HepG2 (cell line): ENCODE results near the gene MCC. TPM values are rescaled to one million over a fixed set of nuclear protein-coding genes. Genes with fewer than 3 reads are reported as not detected.

Experiments used
- ATAC-seq: fragments of 200-7000 bp; cut with Tn5 transposase; 3 replicates; pipeline ENCODE4 v1.9.1; 2020; ENCODE audit warnings: mild to moderate bottlenecking, moderate library complexity
- BruUV-seq: library from RNA; stranded (reverse); fragments of 400-500 nt; replicated peaks from 2 replicates; lab custom pipeline; 2021; lab: Mats Ljungman, UMichigan
- CTCF ChIA-PET: fragments of 300-600 bp; formaldehyde crosslinking; extraction: SDS; loops from one replicate; lab custom pipeline; 2021; ENCODE audit warnings: low total read pairs, inconsistent platforms, low intra/inter-chr PET ratio; lab: Yijun Ruan, JAX
- POLR2A ChIA-PET: fragments of 350-600 bp; sonication (Branson Sonifier 250); formaldehyde crosslinking; loops from one replicate; lab custom pipeline; 2020; ENCODE audit warnings: antibody characterized with exemption, inconsistent platforms; lab: Yijun Ruan, JAX
- DNase-seq: peaks from one replicate; pipeline ENCODE4 v3.0.0-alpha.2; 2015; ENCODE audit warnings: low spot score
- FAIRE-seq: peaks from 3 replicates; lab custom pipeline; 2011; peaks lifted over from hg19 to GRCh38; lab: Jason Lieb, UNC
- H2AFZ ChIP-seq: one replicate; pipeline ENCODE4 v1.6.1; 2011; ENCODE audit warnings: low read length, inconsistent platforms
- H3K27ac ChIP-seq: fragments of 300-600 bp; 3 replicates; pipeline ENCODE4 v1.8.0; 2011; ENCODE audit warnings: mixed run types, mild to moderate bottlenecking, mixed read lengths, low read length, inconsistent platforms; ENCODE audit not compliant: insufficient read depth; ENCODE audit errors: extremely low read length
- H3K27me3 ChIP-seq, 2 experiments: fragments of 200-600 bp in 1 of 2; 2 replicates in 1 of 2; 3 replicates in 1 of 2; pipeline versions ENCODE4 v1.6.0 to v1.8.0; 2011; ENCODE audit warnings: low read length in 2 of 2, mild to moderate bottlenecking in 2 of 2, moderate library complexity in 2 of 2, inconsistent platforms in 1 of 2; ENCODE audit not compliant: insufficient read depth in 2 of 2, control insufficient read depth in 1 of 2
- H3K36me3 ChIP-seq, 2 experiments: fragments of 200-600 bp in 1 of 2; replicated peaks in 1 of 2; 2 replicates in 1 of 2; 3 replicates in 1 of 2; pipeline versions ENCODE4 v1.5.1 to v1.8.0; 2011; ENCODE audit warnings: low read length in 2 of 2, inconsistent platforms in 1 of 2; ENCODE audit not compliant: insufficient read depth in 2 of 2, control insufficient read depth in 1 of 2
- H3K4me1 ChIP-seq: 2 replicates; pipeline ENCODE4 v1.5.1; 2012; ENCODE audit warnings: low read length, inconsistent platforms; ENCODE audit not compliant: insufficient read depth
- H3K4me2 ChIP-seq: 2 replicates; pipeline ENCODE4 v1.6.0; 2011; ENCODE audit warnings: low read depth, low read length, inconsistent platforms
- H3K4me3 ChIP-seq, 3 experiments: fragments of 200-600 bp in 1 of 3; sonication (generic), shearing (Covaris generic) in 1 of 3; replicated peaks in 1 of 3; 2 replicates each; pipeline ENCODE4 v1.5.1; 2011 to 2016; ENCODE audit warnings: low read length in 3 of 3, inconsistent platforms in 2 of 3, low read depth in 2 of 3, mild to moderate bottlenecking in 2 of 3, control low read depth in 1 of 3, mixed read lengths in 1 of 3; ENCODE audit not compliant: insufficient read depth in 1 of 3
- H3K79me2 ChIP-seq: one replicate; pipeline ENCODE4 v1.6.1; 2011; ENCODE audit warnings: low read length, inconsistent platforms; ENCODE audit not compliant: insufficient read depth
- H3K9ac ChIP-seq: 2 replicates; pipeline ENCODE4 v1.6.0; 2011; ENCODE audit warnings: mild to moderate bottlenecking, low read depth, low read length, inconsistent platforms; ENCODE audit not compliant: insufficient read depth
- H3K9me3 ChIP-seq: 2 replicates; pipeline ENCODE4 v1.5.1; 2012; ENCODE audit warnings: mild to moderate bottlenecking, low read length
- H4K20me1 ChIP-seq: 2 replicates; pipeline ENCODE4 v1.6.0; 2011; ENCODE audit warnings: inconsistent platforms, mild to moderate bottlenecking, low read length, moderate library complexity; ENCODE audit not compliant: insufficient read depth
- BCL6 ChIP-seq: IDR thresholded peaks from 2 replicates; pipeline ENCODE4 v1.6.1; 2016; ENCODE audit warnings: missing genetic modification reagents, missing compliant biosample characterization
- BHLHE40 ChIP-seq: IDR thresholded peaks from 2 replicates; pipeline ENCODE4 v1.6.1; 2011; ENCODE audit warnings: low read length, improper control_type of control experiment
- CEBPG ChIP-seq: IDR thresholded peaks from 2 replicates; pipeline ENCODE4 v1.6.1; 2016
- ELF3 ChIP-seq: IDR thresholded peaks from 2 replicates; pipeline ENCODE4 v1.6.1; 2016; ENCODE audit warnings: missing genetic modification reagents, missing compliant biosample characterization
- GABPA ChIP-seq, 2 experiments: IDR thresholded peaks; 2 replicates each; pipeline ENCODE4 v1.6.1; 2011 to 2016; ENCODE audit warnings: low read depth in 2 of 2, low read length in 1 of 2, missing biosample characterization in 1 of 2, missing genetic modification characterization in 1 of 2
- HDAC2 ChIP-seq: sonication (generic); formaldehyde crosslinking; IDR thresholded peaks from 2 replicates; pipeline ENCODE4 v1.4.0; 2020; ENCODE audit warnings: missing genetic modification reagents
- HNF4A ChIP-seq: sonication (generic); formaldehyde crosslinking; IDR thresholded peaks from 2 replicates; pipeline ENCODE4 v1.4.0; 2020; ENCODE audit warnings: missing genetic modification reagents
- PHF5A ChIP-seq: IDR thresholded peaks from one replicate; pipeline ENCODE4 v1.6.1; 2018; ENCODE audit warnings: low read depth, missing genetic modification reagents; ENCODE audit not compliant: unreplicated experiment
- SMAD9 ChIP-seq: sonication (generic); formaldehyde crosslinking; IDR thresholded peaks from 2 replicates; pipeline ENCODE4 v1.5.1; 2020; ENCODE audit warnings: mild to moderate bottlenecking, missing genetic modification reagents
- TFAP4 ChIP-seq: sonication (generic); IDR thresholded peaks from 2 replicates; pipeline ENCODE4 v1.6.1; 2016; ENCODE audit warnings: low read depth, borderline replicate concordance
- ZFP36 ChIP-seq: fragments of 150-350 bp; IDR thresholded peaks from 2 replicates; pipeline ENCODE4 v1.6.1; 2018; ENCODE audit warnings: borderline replicate concordance, low read length, low read depth; ENCODE audit not compliant: partially characterized antibody
- ZNF629 ChIP-seq: sonication (generic); formaldehyde crosslinking; conservative IDR thresholded peaks from 2 replicates; pipeline ENCODE4 v1.5.0; 2020; ENCODE audit warnings: missing genetic modification reagents
- ZNF678 ChIP-seq: sonication (generic); formaldehyde crosslinking; IDR thresholded peaks from 2 replicates; pipeline ENCODE4 v1.4.0; 2020; ENCODE audit warnings: mild to moderate bottlenecking, missing genetic modification reagents
- ZNF780A ChIP-seq: sonication (generic); formaldehyde crosslinking; IDR thresholded peaks from 2 replicates; pipeline ENCODE4 v1.8.0; 2022; ENCODE audit warnings: mild to moderate bottlenecking, missing genetic modification reagents, moderate library complexity
- ZNF850 ChIP-seq: sonication (generic); formaldehyde crosslinking; conservative IDR thresholded peaks from 2 replicates; pipeline ENCODE4 v1.9.0; 2021; ENCODE audit warnings: mild to moderate bottlenecking, missing genetic modification reagents
- WGBS: methylation state at CpG from one replicate; pipeline ENCODE4 v1.1.6; 2017; ENCODE audit warnings: low lambda C conversion rate; 5-methylcytosine and 5-hydroxymethylcytosine counted together
- in situ Hi-C: cut with HindIII; loops from 2 replicates; pipeline ENCODE4 v1.10.0; 2017; ENCODE audit warnings: low pct_unique_long_range_greater_than_20kb; ENCODE audit not compliant: extremely low pct_ligation_motif_present
- intact Hi-C: fragments of 100-400 bp; cut with micrococcal nuclease; formaldehyde crosslinking; loops from one replicate; pipeline ENCODE4 v1.10.0; 2022; ENCODE audit not compliant: unreplicated experiment
- polyA plus RNA-seq, 8 experiments: library from polyadenylated mRNA; depleted of rRNA in 3 of 8; stranded (reverse) in 7 of 8; unstranded in 1 of 8; fragments of >200 nt; fragmentation: Illumina TruSeq in 4 of 8; extraction: Trizol in 4 of 8; gene quantifications; 2 replicates each; pipeline versions ENCODE4 v1.2.1 to v1.2.3, GENCODE V29; 2011 to 2016; ENCODE audit warnings: low read depth in 4 of 8, missing spikeins in 1 of 8, mixed read lengths in 1 of 8; ENCODE audit not compliant: insufficient read depth in 1 of 8
- total RNA-seq, 5 experiments: library from RNA; depleted of rRNA; stranded (reverse); fragments of >200 nt; fragmentation: Illumina TruSeq; extraction: Trizol; gene quantifications; 2 replicates each; pipeline ENCODE4 v1.2.3, GENCODE V29; 2016; ENCODE audit warnings: low read depth in 1 of 5
- TF ChIP-seq, protein P1 (sequence below): sonication (generic); formaldehyde crosslinking; IDR thresholded peaks from 2 replicates; pipeline ENCODE4 v1.5.0; 2020; ENCODE audit warnings: mild to moderate bottlenecking, missing genetic modification reagents, borderline replicate concordance

Gene MCC
- total and polyA plus RNA-seq, 2 of the 13 experiments (the other 11 are each of a cell fraction or from before 2014, with no cell fraction given): 0.55 to 2.4 TPM

- no peaks in the 10 kb centered on the region for H3K36me3 ChIP-seq
- no peaks in the 10 kb centered on the region for H3K79me2 ChIP-seq
- ChIA-PET CTCF (no interaction called here), POLR2A (no interaction called here)
- H3K4me3 ChIP-seq: no peak within 1 kb of the TSS
- BruUV-seq: no TSS peak
- WGBS: 50% methylated on average over 2 of the region's 3 CpGs
- intact Hi-C loops (no loop called here), in situ Hi-C loops (no loop called here)
- H3K9ac ChIP-seq: no peak within 1 kb of the TSS
- ATAC-seq: no peak
- H3K27ac ChIP-seq: no peak within 1 kb of the TSS
- no peaks in the 10 kb centered on the region; the same call in 1 of the 2 replicates for H4K20me1 ChIP-seq
- DNase-seq: no peak
- no peaks in the 10 kb centered on the region for H3K4me1 ChIP-seq
- H2AFZ ChIP-seq: no peak within 1 kb of the TSS
- no peak within 1 kb of the TSS for H3K4me2 ChIP-seq
- TF ChIP-seq BCL6 (CRISPR knock-in tag) (no peak), CEBPG (CRISPR knock-in tag) (no peak), SMAD9 (CRISPR knock-in tag) (no peak), HDAC2 (CRISPR knock-in tag) (no peak), HNF4A (CRISPR knock-in tag) (no peak), ZNF678 (no peak), ZNF780A (no peak), ZFP36 (no peak), TFAP4 (no peak), BHLHE40 (no peak), ELF3 (CRISPR knock-in tag) (no peak), PHF5A (CRISPR knock-in tag) (no peak), ZNF850 (no peak), ZNF629 (no peak), GABPA (IDR thresholded peaks at IDR 0.05; ENCODE audit: low read depth, low read length) (no peak), GABPA (CRISPR knock-in tag; IDR thresholded peaks at IDR 0.05; ENCODE audit: low read depth) (no peak)
- TF ChIP-seq, protein P1, sequence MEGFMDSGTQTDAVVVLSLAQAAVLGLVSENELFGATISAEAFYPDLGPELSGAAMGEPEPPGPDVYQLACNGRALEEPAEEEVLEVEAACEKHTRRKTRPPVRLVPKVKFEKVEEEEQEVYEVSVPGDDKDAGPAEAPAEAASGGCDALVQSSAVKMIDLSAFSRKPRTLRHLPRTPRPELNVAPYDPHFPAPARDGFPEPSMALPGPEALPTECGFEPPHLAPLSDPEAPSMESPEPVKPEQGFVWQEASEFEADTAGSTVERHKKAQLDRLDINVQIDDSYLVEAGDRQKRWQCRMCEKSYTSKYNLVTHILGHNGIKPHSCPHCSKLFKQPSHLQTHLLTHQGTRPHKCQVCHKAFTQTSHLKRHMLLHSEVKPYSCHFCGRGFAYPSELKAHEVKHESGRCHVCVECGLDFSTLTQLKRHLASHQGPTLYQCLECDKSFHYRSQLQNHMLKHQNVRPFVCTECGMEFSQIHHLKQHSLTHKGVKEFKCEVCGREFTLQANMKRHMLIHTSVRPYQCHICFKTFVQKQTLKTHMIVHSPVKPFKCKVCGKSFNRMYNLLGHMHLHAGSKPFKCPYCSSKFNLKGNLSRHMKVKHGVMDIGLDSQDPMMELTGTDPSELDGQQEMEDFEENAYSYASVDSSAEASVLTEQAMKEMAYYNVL (CRISPR knock-in tag): no peak
- H3K27me3 ChIP-seq: peaks cover 0 to 9% of the 10 kb centered on the region in 2 experiments; a peak in 2 of 5 replicates
- no peak for FAIRE-seq
- H3K9me3 ChIP-seq: no peaks in the 10 kb centered on the region
Observed at GRCh38 chr5:113434889-113435288, 53.4 kb downstream of the MCC start, which contains the start of gene TSSK1B. TSSK1B (minus strand) TSS chr5:113434989; CDS start chr5:113434839, 150 bp downstream.
